OCI-LY1 (cell line): ENCODE data around the gene LRFN2.

ENCODE experiments used
- H2AFZ ChIP-seq: fragments of 200-600 bp; sonication (generic), shearing (Covaris generic); 2 replicates; pipeline ENCODE4 v1.6.0; 2014; ENCODE audit warnings: antibody characterized with exemption, mild to moderate bottlenecking, low read length
- H3F3A ChIP-seq: fragments of 200-600 bp; sonication (generic), shearing (Covaris generic); 2 replicates; pipeline ENCODE4 v1.6.0; 2014; ENCODE audit warnings: mild to moderate bottlenecking, antibody characterized with exemption, low read length, moderate library complexity; ENCODE audit not compliant: insufficient read depth
- H3K27ac ChIP-seq: fragments of 200-600 bp; sonication (generic); 2 replicates; pipeline ENCODE4 v1.5.1; 2014; ENCODE audit warnings: low read length, mixed run types, mild to moderate bottlenecking, low read depth; ENCODE audit not compliant: poor library complexity, severe bottlenecking
- H3K27me3 ChIP-seq: fragments of 200-600 bp; sonication (generic); 2 replicates; pipeline ENCODE4 v1.6.0; 2014; ENCODE audit warnings: antibody characterized with exemption, mild to moderate bottlenecking, low read length, moderate library complexity; ENCODE audit not compliant: insufficient read depth
- H3K36me3 ChIP-seq: fragments of 200-600 bp; sonication (generic); 2 replicates; pipeline ENCODE4 v1.6.1; 2014; ENCODE audit warnings: mild to moderate bottlenecking, antibody characterized with exemption, low read length, moderate library complexity, mixed read lengths; ENCODE audit not compliant: insufficient read depth
- H3K4me1 ChIP-seq: fragments of 200-600 bp; sonication (generic); 2 replicates; pipeline ENCODE4 v1.5.1; 2014; ENCODE audit warnings: mild to moderate bottlenecking, low read length, moderate library complexity; ENCODE audit not compliant: insufficient read depth, severe bottlenecking
- H3K4me2 ChIP-seq: fragments of 200-600 bp; sonication (generic), shearing (Covaris generic); 2 replicates; pipeline ENCODE4 v1.6.1; 2014; ENCODE audit warnings: low read length
- H3K4me3 ChIP-seq: fragments of 200-600 bp; sonication (generic); 2 replicates; pipeline ENCODE4 v1.5.1; 2014; ENCODE audit warnings: low read length, low read depth, mild to moderate bottlenecking, mixed read lengths; ENCODE audit not compliant: poor library complexity, severe bottlenecking
- H3K79me2 ChIP-seq: fragments of 200-600 bp; shearing (Covaris generic); 2 replicates; pipeline ENCODE4 v1.6.1; 2016; ENCODE audit warnings: mixed run types, low read length, mixed read lengths; ENCODE audit not compliant: insufficient read depth
- H3K9ac ChIP-seq: fragments of 200-600 bp; sonication (generic), shearing (Covaris generic); 2 replicates; pipeline ENCODE4 v1.6.1; 2014; ENCODE audit warnings: mild to moderate bottlenecking, low read length, mixed read lengths
- H3K9me2 ChIP-seq: fragments of 200-600 bp; sonication (generic), shearing (Covaris generic); 2 replicates; pipeline ENCODE4 v1.6.1; 2014; ENCODE audit warnings: low read depth, mild to moderate bottlenecking, low read length, mixed read lengths
- H3K9me3 ChIP-seq: fragments of 200-600 bp; shearing (Covaris generic); 2 replicates; pipeline ENCODE4 v1.6.1; 2014; ENCODE audit warnings: low read length, mixed read lengths
- H4K20me1 ChIP-seq: fragments of 200-600 bp; sonication (generic), shearing (Covaris generic); 2 replicates; pipeline ENCODE4 v1.6.0; 2016; ENCODE audit warnings: mild to moderate bottlenecking, low read length; ENCODE audit not compliant: insufficient read depth
- EZH2 ChIP-seq: fragments of 200-600 bp; sonication (generic), shearing (Covaris generic); IDR thresholded peaks from 2 replicates; pipeline ENCODE4 v1.8.0; 2017; ENCODE audit warnings: borderline replicate concordance, mixed run types, mild to moderate bottlenecking, antibody characterized with exemption, low read length, moderate library complexity, mixed read lengths
- TF ChIP-seq, protein P1 (sequence below): fragments of 200-600 bp; sonication (generic), shearing (Covaris generic); IDR thresholded peaks from 2 replicates; pipeline ENCODE4 v1.5.1; 2017; ENCODE audit warnings: mild to moderate bottlenecking, antibody characterized with exemption, low read length, moderate library complexity, mixed read lengths

Gene LRFN2

DNA sequence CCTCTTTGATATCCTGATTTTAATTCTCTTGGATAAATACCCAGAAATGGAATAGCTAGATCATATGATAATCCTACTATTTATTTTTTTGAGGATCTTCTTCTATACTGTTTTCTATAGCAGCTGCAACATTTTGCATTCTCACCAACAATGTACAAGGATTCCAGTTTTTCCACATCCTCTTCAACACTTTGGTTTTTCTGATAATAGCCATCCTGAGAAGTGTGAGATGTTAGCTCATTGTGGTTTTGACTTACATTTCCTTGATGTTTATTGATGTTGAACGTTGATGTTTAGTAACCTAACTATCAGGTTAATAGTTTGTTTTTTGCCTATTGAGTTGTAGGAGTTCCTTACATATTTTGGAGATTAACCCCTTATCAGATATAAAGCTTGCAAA is 217.3 kb downstream of the LRFN2 start:
- no peaks in the 10 kb centered on the region for H3K79me2 ChIP-seq
- no peak overlapping the region for H3K27ac ChIP-seq
- H3K27me3 ChIP-seq = no peaks in the 10 kb centered on the region
- H3K9ac ChIP-seq = no peak overlapping the region
- no peaks in the 10 kb centered on the region for H4K20me1 ChIP-seq
- no peaks in the 10 kb centered on the region for H3K36me3 ChIP-seq
- H3K9me2 ChIP-seq = no peaks in the 10 kb centered on the region
- H3K4me3 ChIP-seq = no peak overlapping the region
- H2AFZ ChIP-seq = no peak overlapping the region
- TF ChIP-seq, protein P1, sequence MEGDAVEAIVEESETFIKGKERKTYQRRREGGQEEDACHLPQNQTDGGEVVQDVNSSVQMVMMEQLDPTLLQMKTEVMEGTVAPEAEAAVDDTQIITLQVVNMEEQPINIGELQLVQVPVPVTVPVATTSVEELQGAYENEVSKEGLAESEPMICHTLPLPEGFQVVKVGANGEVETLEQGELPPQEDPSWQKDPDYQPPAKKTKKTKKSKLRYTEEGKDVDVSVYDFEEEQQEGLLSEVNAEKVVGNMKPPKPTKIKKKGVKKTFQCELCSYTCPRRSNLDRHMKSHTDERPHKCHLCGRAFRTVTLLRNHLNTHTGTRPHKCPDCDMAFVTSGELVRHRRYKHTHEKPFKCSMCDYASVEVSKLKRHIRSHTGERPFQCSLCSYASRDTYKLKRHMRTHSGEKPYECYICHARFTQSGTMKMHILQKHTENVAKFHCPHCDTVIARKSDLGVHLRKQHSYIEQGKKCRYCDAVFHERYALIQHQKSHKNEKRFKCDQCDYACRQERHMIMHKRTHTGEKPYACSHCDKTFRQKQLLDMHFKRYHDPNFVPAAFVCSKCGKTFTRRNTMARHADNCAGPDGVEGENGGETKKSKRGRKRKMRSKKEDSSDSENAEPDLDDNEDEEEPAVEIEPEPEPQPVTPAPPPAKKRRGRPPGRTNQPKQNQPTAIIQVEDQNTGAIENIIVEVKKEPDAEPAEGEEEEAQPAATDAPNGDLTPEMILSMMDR = no peak
- no peak for TF ChIP-seq EZH2
- H3K4me1 ChIP-seq = no peaks in the 10 kb centered on the region
- no peaks in the 10 kb centered on the region for H3F3A ChIP-seq
- H3K9me3 ChIP-seq = no peaks in the 10 kb centered on the region
- H3K4me2 ChIP-seq = no peak overlapping the region

DNA sequence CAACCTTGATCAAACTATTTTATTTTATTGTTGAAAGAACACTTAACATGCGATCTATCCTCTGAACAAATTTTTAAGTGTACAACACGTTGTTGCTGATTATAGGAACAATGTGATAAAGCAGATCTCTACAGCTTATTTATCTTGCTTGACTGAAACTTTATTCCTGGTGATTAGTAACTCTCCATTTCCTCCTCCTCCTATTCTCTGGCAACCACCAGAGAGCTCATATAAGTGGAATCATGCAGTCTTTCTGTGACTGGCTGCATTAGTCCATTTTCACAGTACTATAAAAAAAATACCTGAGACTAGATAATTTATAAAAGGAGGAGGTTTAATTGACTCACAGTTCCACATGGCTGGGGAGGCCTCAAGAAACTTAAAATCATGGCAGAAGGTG is 218.1 kb downstream of the LRFN2 start:
- Histone ChIP-seq H3K36me3 (no peaks in the 10 kb centered on the region), H3K4me3 (no peak overlapping the region), H3K27me3 (no peaks in the 10 kb centered on the region), H3K4me2 (no peak overlapping the region), H3K9me2 (no peaks in the 10 kb centered on the region), H3K9ac (no peak overlapping the region), H3K27ac (no peak overlapping the region), H3K79me2 (no peaks in the 10 kb centered on the region), H3F3A (no peaks in the 10 kb centered on the region), H2AFZ (no peak overlapping the region), H4K20me1 (no peaks in the 10 kb centered on the region), H3K4me1 (no peaks in the 10 kb centered on the region), H3K9me3 (no peaks in the 10 kb centered on the region)
- TF ChIP-seq EZH2 = no peak
- TF ChIP-seq, protein P1 = no peak

DNA sequence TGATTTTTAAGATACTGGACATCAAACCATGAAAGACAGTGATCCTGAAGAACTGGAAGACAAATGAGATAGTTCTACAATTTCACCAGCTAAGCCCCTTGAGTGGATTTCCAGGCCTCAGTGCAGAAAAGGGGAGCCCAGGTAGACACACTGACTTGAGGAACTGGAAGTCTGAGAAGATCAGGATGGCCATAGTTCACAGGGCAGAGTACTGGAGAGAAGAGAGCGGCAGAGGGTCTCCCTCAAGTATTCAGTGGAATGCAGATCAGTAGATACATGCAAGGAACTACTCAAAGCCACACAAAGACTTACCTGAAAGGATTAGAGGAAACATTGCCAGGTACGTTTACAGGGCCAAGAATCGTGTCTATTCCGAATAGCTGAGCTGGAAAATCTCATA is 224.3 kb downstream of the LRFN2 start:
- Histone ChIP-seq H3K27me3 (no peaks in the 10 kb centered on the region), H3K79me2 (no peaks in the 10 kb centered on the region), H3K9me2 (no peaks in the 10 kb centered on the region), H4K20me1 (no peaks in the 10 kb centered on the region), H2AFZ (no peak overlapping the region), H3F3A (no peaks in the 10 kb centered on the region), H3K9ac (no peak overlapping the region), H3K4me3 (no peak overlapping the region), H3K4me2 (no peak overlapping the region), H3K27ac (no peak overlapping the region), H3K36me3 (no peaks in the 10 kb centered on the region), H3K9me3 (no peaks in the 10 kb centered on the region), H3K4me1 (no peaks in the 10 kb centered on the region)
- TF ChIP-seq, protein P1 = no peak
- no peak for TF ChIP-seq EZH2
